Occipital lobe (tissue), 2 donors: Measurements from ENCODE around the gene C1orf50. TPM values are rescaled to one million over a fixed set of nuclear protein-coding genes. Genes with fewer than 3 reads are reported as not detected.

ENCODE experiments used
- DNase-seq: peaks from one replicate; lab custom pipeline; 2025; lab: John Stamatoyannopoulos, UW
- total RNA-seq: library from RNA; depleted of rRNA; stranded (reverse); fragments of >200 nt; gene quantifications from one replicate; pipeline ENCODE4 v1.2.3, GENCODE V29; 2014

C1orf50 gene
- total RNA-seq, 1 donor from 2014 or later, result 10.0 TPM

DNA sequence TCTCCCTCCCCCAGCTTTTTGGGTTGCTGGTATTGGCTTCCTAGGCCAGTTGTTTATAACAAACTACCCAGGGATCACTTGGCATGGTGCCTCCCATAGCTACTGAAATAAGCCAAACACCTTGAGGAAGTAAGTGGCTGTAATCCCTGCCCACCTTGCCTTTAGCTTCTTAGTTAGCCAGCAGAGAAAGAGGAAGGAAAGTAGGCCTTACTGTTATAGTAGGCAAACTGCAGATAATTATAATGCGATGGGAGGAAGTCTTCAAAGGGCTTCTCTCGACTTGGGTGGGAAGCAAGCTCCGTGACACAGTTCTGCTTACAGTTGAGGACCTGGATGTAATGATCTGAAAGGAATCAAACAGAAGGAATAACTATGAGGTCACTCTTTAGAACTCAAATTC, 8.4 kb upstream of the C1orf50 start:
- DNase-seq, result no peak

DNA sequence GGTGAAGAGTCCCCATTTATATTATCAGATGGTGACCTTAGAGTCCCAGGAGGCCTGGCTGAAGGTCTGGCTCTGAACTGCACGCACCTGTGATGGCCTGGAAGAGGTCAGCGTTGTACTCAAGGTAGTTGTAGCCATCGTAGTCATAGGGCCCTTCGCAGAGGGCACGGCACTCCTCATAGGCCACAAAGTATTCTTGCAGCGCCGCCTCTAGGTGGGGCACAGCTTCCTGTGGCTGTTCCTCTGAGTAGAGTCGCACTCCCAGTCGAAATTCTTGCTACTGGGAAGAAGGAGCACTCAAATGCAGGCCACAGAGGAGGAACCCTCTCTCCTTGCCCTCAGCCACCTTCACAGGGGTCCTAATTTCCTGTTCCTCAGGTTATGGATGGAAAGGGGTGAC, 7.9 kb upstream of the C1orf50 start:
- no peak for DNase-seq

DNA sequence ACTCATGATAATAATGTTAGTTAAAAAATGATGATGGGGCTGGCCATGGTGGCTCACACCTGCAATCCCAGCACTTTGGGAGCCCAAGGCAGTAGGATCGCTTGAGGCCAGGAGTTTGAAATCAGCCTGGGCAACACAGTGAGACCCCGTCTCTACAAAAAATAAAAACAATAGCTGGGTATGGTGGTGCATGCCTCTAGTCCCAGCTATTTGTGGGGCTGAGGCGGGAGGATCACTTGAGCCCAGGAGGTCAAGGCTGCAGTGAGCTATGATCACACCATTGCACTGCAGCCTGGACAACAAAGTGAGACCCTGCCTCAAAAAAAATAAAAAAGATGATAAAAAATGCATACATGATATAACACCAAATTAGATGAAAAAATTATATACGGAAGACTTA, 5.5 kb upstream of the C1orf50 start:
- DNase-seq, result no peak

DNA sequence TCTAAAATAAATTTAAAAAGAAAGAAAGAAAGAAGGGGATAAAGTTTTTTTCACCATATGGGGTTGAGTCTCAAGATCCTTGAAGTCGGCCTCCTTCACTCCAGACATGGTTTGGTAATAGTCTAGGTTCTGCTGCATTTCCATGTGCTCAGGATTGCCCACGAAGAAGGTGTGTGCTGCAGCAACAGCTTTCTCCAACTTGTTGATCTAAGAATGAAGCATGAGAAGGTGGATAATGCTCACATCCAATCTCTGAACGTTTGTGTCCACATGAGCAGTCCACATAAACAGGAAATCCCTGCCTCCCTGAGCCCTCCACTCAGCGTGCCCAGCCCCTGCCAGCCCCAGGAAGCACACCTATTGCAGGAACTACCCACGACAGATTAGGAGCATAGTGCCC, 4.8 kb upstream of the C1orf50 start:
- no peak for DNase-seq

DNA sequence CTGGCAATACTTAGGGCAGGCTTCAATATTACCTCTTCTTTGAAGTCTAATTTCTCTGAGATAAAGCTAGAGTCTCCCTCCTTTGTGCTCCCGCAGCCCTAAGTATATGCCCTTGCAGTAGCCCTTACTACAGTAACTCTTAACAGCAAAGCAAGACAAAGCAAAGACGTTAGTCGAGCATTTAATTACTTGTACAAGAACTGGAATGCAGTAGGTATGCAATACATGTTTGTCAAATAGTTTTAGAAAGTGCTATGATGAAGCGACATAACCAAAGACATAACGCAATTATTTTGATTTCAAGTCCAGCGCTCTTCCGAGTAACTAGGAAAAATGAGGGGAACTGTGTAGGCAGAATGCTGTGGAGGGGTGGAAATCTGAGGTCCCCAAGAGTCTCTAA, 1.8 kb upstream of the C1orf50 start:
- DNase-seq, result no peak

DNA sequence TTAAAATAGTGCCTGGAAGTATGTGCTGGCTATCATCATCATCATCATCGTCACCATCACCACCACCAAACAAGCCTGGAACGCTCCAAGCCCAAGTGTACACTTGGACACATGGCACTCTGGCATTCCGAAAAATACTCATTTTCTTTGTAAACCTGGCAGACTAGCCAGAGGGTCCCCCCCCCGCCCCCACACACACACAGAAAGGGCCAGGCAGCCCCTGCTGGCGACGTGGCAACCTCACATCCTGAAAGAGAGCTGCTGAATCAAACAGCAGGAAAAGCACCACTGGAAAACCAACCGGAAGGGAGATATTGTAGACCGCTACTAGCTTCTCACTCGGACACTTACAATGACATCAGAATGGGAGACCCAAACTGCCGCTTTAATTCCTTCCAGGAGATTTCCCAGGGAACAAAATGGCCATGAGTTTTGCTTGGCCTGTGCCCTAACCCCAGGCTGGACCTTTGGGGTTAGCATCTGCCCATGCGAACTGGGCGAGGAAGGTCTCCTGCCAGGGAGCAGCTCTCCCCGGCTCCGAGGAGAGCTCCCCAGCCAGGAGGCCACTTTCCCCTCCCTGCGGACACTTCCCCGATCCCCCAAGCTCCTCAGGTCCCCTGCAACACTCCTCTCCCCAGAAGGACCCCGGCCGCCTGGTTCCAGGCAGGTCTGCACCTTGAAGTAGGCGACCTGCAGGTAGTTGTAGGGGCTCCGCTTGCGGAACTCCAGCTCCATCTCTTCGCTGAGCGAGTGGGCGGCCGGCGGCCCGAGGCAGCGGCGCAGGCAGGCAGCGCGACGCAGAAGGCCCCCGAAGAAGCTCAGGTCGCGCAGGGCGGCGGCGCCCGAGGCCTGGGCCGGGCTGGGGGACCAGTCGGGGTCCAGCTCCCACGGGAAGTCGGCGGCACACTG, 963 bp upstream of the C1orf50 start:
- DNase-seq, result peak; percentile 42

DNA sequence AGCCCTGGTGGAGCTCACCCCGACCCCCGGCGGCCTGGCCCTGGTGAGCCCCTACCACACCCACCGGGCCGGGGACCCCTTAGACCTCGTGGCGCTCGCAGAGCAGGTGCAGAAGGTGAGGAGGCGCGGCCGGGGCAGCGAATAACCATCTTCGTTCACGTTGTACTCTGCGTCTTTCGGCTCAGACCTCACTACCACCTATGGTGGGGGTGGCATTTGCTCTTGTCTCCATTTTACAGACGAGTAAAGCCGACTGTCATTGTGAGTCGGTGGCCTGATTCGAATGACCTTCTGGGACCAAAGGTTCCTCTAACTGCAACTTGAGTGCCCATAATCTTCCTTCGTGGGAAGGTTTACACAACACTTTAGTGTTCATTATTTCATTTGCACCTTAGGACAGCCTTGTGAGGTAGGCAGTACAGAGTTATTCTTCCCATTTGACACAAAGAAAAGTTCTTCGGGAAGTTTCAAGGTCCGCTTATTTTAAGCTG, 506 bp downstream of the C1orf50 start:
- DNase-seq, result no peak

DNA sequence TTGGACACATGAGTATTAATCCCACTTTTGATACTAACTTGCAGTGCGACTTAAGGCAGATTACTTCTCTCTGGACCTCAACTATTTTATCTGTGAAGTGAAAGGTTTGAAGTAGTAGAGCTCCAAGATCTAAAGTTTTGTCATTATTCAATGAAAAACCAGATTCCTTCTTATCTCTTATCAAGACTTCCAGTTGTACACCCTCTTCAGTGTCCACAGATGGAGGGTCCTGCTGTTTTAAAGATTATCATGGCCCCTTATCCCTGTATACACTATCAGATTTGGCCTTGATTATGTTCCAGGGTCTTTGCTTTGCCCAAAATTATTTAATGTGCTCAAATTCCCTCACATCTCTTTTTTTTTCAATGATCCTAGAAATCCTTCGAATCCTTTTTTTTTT, 1.1 kb downstream of the C1orf50 start:
- no peak for DNase-seq

DNA sequence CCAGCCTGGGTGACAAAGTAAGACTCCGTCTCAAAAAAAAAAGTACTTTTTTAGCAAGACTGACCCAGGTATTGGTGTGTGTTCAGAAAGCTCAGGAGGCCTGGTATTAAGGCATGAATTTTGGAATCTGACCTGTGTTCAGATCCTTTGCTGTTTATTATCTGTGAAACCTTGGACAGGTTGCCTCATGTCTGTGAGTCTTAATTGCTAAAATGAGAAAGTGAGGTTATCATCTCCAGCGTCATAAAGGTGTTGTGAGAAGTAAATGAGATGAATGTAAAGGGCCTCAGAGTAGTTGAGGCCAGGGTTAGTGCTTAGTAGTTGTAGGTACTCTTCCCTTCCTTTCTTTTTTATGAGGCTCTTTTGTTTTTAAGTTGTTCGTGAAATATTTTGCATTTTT, 2.8 kb downstream of the C1orf50 start:
- no peak for DNase-seq

DNA sequence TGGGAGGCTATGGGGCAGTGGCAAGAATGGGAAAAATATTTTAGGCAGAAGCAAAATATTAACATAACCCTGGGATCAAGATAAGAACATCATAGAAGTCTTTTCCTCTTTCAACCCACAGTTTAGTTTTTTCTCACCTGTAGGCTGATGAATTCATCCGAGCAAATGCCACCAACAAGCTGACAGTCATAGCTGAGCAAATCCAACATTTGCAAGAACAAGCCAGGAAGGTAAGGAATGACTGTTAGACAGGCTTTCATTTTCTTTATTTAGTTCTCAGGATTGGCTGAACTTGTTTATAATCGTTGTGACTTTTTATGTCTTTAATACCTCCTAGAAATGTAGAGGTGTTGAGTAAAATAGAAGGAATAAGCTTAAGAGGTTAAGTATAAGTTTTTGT, 6.4 kb downstream of the C1orf50 start:
- DNase-seq, result no peak

DNA sequence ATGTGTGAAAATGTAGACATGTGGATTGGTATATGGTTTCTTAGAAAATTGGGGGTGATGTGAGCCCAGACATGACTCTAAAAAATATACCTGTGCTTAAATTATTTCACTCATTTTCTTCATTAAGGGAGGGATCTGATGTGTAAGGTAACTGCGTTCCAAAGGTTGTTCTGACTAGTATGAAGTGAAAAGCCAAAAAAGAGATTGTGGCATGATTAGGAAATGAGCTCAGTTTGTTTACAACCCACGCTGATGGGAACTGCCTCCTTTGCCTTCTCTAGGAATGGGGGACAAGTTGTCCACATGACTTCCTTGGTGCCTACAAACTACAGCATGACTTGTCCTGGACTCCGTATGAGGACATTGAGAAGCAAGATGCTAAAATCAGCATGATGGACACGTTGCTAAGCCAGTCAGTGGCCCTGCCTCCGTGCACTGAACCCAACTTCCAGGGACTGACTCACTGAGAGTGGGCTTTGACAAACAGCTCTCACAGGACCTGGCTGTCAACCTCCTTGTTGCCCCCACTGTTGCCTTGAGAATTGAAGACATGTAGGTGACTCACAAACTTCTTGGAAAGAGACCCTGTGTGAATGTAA, 8.0 kb downstream of the C1orf50 start:
- peak; percentile 38 for DNase-seq

DNA sequence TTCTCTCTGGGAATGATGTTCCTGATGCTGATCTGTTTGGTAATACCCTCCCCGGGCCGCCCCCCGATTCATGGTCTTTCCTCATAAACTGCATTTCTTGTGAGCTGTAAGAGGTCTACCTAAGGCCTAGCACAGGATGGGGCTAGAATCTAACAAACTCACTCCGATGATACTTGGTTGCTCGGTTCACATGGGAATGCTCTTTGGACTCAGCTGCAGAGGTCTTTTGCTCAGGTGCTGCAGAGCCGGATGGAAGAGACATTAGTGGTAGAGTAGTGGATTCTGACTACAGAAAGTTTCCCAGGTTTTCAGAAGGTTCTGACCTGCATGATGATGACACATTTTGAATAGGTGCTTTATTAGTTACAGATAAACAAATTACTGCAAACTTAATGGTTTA, 9.5 kb downstream of the C1orf50 start:
- no peak for DNase-seq

DNA sequence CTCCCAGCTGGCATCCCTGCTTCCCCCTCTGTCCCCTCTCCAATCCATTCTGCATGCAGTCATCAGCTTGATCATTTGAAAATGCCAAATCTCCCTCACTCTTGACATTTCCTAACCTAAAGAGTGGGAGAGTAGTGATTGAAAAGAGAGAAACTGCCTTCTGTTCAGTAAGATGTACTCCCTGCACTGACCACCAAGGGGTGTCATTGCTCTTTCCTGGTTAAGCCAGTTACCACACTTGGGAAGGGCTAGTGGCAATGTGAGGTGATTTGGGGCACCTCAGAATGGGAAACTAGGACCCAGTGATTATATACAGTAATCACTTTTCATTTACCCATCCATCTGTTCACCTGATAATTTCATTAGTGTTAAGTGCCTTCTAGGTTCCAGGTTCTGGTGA, 10.8 kb downstream of the C1orf50 start:
- no peak for DNase-seq

DNA sequence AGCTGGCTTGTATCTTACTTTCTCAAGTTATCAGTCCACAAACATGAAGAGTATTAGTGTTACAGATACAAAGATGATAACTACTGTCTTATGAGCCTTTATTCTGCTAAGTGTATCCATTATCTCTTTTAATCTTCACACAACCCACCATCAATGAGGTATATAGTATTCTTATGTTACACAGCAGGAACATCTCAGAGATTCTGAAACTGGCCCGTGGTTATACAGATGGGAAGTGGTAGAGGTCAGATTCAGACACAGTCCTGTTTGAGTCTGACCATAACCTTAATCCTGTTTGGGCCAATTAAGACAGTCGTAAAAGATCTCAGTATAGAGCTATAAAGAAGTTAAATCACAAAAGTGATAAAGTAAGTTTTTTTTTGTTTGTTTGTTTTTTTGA, 12.7 kb downstream of the C1orf50 start:
- DNase-seq, result no peak

DNA sequence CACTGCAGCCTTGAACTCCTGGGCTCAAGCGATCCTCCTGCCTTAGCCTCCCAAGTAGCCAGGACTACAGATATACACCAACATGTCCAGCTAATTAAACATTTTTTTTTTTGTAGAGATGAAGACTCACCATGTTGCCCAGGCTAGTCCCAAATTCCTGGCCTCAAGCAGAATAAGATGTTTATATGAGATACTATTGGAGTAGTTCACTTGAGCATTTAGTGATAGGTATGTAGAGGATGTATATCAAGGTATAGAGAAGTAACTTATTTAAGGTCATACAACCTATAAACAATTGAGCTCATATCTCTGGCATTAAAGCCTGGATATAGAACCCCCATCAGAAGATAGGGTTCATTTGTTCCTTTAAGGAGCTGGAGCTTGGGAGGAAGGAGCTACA, 13.1 kb downstream of the C1orf50 start:
- DNase-seq, result no peak

DNA sequence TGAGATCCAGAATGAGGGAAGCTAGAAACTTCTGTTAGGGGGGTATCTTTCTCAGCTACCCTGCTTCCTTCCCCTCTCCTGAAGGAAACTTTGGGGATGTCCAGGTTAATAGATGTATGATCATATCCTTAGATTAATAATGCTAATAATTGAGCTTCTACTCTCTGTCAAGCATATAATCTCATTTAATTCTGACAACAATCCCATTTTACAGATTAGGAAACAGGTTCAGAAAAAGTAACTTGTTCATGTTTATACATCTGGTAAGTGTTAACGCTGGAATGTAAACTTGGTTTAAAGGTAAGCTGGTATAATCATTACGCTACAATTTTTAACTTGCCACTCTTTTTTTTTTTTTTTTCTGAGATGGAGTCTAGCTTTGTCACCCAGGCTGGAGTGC, 16.0 kb downstream of the C1orf50 start:
- no peak for DNase-seq

DNA sequence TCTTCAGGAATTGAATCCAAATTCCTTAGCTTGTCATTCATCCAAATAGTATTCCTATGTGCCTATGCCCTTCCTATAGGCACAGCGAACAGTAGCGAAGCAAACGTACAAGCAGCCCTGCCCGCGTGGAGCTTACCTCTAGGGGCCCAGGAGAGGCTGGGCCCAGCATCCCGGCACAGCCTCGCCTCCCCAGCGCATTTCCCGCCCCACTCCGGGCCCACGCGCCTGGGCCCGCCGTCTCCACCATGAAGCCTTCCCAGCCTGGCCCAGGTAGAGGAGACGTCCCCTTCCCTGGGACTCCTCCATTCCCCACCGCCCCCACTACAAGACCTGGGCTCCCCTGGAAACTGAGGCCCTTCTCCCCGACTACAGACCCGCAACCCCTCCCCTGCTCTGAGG, 17.5 kb downstream of the C1orf50 start:
- DNase-seq, result no peak

DNA sequence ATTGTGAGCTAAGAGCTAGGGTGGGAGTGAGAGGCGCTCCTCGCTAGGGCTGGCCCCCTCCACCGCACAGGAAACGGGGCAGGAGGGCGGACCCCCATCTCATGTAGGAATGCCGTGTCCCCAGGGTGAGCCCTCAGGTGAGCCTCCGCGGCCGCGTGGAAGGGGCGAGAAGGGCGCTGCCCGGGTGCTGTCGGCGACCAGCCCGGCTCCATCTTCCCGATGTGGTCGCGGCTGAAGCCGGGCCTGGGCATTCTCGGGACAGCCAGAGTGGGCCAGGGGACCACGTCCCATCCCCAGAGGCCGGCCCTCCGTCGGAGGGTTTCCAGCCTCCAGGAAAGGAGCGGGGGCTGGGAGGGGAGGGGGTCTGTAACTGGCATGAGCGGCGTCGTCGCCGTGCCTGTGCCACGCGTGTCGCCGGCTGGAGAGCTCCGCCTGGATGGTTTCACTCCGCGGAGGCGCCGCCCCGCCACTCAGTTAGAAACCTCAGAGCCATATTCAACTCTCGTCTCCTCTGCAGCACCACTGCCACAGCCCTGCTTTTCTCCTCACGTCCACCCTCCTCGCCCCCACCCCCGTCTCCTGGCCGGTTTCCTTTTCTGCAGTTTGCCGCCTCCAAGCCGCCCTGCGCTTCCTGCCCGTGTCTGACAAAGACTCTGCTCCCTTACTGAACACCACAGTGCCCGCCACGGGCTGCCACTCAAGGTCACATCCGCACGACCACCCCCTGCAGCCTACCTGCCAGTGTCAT, 18.1 kb downstream of the C1orf50 start, which contains the start of gene TMEM269:
Gene TMEM269 (plus strand): TSS at position 46 of the 748 bp plus-strand sequence. CDS start 4,903 bp downstream, outside the sequence.
- DNase-seq, result peak; percentile 46

DNA sequence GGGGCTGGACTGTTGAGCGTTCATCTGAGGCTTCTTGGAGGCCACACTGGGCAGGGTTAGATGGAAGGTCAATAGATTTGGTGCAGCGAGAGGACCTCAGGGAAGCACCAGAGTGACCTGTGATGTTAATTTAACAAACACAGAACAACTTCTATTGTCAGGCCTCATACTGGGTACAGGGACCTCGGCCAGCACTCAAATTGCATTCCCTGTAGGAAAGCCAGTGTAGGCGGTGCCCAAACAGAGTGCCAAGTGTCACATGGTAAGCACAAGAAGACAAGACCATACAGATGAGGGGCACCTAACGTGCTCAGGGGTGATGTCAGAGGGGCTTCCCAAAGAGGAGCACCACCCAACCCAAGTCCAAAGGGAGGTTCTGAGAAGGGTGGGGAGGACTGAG, 19.0 kb downstream of the C1orf50 start:
- no peak for DNase-seq

DNA sequence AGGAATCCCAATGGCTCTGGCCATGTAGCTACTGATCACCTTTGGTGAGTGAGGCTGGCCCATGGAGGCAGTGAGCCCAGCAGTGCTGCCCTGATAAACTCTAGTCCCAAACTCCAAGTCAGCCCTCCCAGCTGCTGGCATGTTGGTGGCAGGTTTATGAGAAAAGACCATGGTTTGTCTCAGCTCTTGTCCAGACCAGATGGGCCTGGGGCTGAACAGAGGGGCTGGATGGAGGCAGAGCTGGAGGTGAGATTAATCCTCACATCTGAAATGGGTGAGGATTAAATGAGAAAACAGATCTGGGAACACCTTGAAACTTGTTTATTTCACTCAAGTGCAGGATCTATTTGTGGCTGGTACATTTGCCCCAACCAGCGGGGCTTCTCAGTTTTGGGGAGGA, 21.0 kb downstream of the C1orf50 start:
- no peak for DNase-seq

DNA sequence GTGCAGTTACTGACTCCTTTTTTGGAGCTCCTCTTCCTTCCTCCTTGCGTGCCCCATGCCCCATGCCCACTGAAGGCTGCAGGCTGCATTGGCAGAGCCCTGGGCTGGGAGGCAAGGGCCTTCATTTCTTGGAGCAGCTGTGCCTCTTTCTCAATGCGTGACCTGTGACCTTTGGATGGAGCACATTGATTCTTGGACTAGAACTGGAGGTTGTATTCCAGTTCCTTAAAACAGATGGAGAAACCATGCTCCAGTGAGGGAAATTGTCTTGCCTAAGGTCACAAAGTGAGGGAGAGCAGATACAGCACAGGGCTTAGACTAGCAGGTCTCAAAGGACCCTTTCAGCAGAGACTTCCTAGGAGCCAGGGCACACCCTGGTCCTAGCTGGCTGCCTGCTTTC, 26.8 kb downstream of the C1orf50 start:
- DNase-seq, result no peak

DNA sequence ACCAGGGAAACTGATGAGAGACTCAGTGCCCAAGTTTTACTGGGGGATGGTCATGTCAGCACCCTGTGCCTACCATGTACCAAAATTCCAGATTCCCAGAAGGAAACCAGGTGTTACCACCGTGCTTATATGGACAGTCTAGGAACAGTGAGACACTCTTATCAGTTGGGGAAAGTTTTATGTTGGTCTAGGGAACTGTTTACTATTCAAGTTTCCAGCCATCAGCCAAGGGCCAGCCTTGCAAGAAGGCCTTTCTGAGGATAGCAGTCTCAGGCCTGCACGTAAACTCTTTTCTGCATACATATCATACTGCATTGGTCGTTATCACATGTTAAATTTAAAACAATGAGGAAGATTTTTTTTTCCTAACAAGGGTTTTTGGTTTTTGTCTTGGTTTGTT, 30.4 kb downstream of the C1orf50 start:
- DNase-seq, result no peak
